Activated CD8-positive, alpha-beta memory T cell treated with anti-CD3 and anti-CD28 coated beads for 36 hours (primary cell): ENCODE data around the gene ZNF837. TPM values are rescaled to one million over a fixed set of nuclear protein-coding genes. Genes with fewer than 3 reads are reported as not detected.

Experiments
- CTCF ChIA-PET: fragments of 350-600 bp; sonication (Branson Sonifier 250); formaldehyde crosslinking; loops from one replicate; lab custom pipeline; 2021; ENCODE audit warnings: antibody characterized with exemption; lab: Charles Lee
- POLR2A ChIA-PET: fragments of 350-600 bp; sonication (Branson Sonifier 250); formaldehyde crosslinking; loops from one replicate; lab custom pipeline; 2021; ENCODE audit warnings: antibody characterized with exemption; lab: Charles Lee
- total RNA-seq, 2 experiments: library from RNA; stranded (reverse); gene quantifications; one replicate each; pipeline ENCODE4 v1.2.3, GENCODE V29; 2021

ZNF837 gene
- total RNA-seq, 2 experiments from 2014 or later = 1.7 to 1.9 TPM

- POLR2A ChIA-PET = interaction anchor here (0.6 to 1.3 kb wide), 4 partner anchors 8 to 74 kb away, joined by 3 read pairs; no protein-coding TSS in a partner anchor
- CTCF ChIA-PET = no interaction called here
Measured at GRCh38 chr19:58355908-58356765, 24.7 kb downstream of the ZNF837 start.

- ChIA-PET CTCF (no interaction called here), POLR2A (interaction anchor here (1.3 kb wide), 1 partner anchor 8 kb away, joined by 3 read pairs; no protein-coding TSS in a partner anchor)
Measured at GRCh38 chr19:58355215-58355796, 25.5 kb downstream of the ZNF837 start.

- ChIA-PET POLR2A (no interaction called here), CTCF (no interaction called here)
Measured at GRCh38 chr19:58354478-58355030, 26.3 kb downstream of the ZNF837 start.

GRCh38 chr19:58353717-58354477 is 26.9 kb downstream of the ZNF837 start:
- POLR2A ChIA-PET = no interaction called here
- CTCF ChIA-PET = no interaction called here

GRCh38 chr19:58352760-58353671 is 27.8 kb downstream of the ZNF837 start, which contains the start of gene A1BG:
Gene A1BG (minus strand): TSS chr19:58353492. CDS start chr19:58353437, 55 bp downstream.
- ChIA-PET CTCF (no interaction called here), POLR2A (interaction anchor here (0.6 kb wide), 1 partner anchor 436 kb away, joined by 4 read pairs; no protein-coding TSS in a partner anchor)

GRCh38 chr19:58351990-58352755 is 28.7 kb downstream of the ZNF837 start:
- CTCF ChIA-PET = interaction anchor here (0.6 to 0.7 kb wide), 2 partner anchors 11 kb away, joined by 3 to 4 read pairs; partner anchors contain the start of gene ZNF497
- POLR2A ChIA-PET = interaction anchor here (0.6 kb wide), 1 partner anchor 435 kb away, joined by 4 read pairs; no protein-coding TSS in a partner anchor

- ChIA-PET POLR2A (no interaction called here), CTCF (interaction anchor here (0.7 kb wide), 1 partner anchor 11 kb away, joined by 3 read pairs; the partner anchor contains the start of gene ZNF497)
Measured at GRCh38 chr19:58351558-58351878, 29.3 kb downstream of the ZNF837 start.

GRCh38 chr19:58350871-58351557 is 29.8 kb downstream of the ZNF837 start:
- ChIA-PET CTCF (no interaction called here), POLR2A (no interaction called here)

- POLR2A ChIA-PET = no interaction called here
- CTCF ChIA-PET = no interaction called here
Measured at GRCh38 chr19:58350001-58350861, 30.6 kb downstream of the ZNF837 start.

- ChIA-PET POLR2A (no interaction called here), CTCF (no interaction called here)
Measured at GRCh38 chr19:58349590-58349989, 31.2 kb downstream of the ZNF837 start.

GRCh38 chr19:58348080-58348479 is 32.8 kb downstream of the ZNF837 start:
- ChIA-PET POLR2A (interaction anchor here (0.8 to 2.0 kb wide), 6 partner anchors 9 to 165 kb away, joined by 3 to 12 read pairs (median 4); partner anchors contain the start of genes ZNF274, ZNF497 and ZNF837), CTCF (interaction anchor here (0.8 to 1.2 kb wide), 3 partner anchors 9 to 15 kb away, joined by 3 to 4 read pairs (median 4); no protein-coding TSS in a partner anchor)

- ChIA-PET POLR2A (interaction anchor here (0.6 to 2.0 kb wide), 10 partner anchors 8 to 166 kb away, joined by 3 to 12 read pairs (median 3); partner anchors contain the start of genes RPS5, ZNF274, ZNF497 and ZNF8), CTCF (interaction anchor here (0.6 to 1.7 kb wide), 7 partner anchors 15 to 128 kb away, joined by 3 to 4 read pairs (median 3); no protein-coding TSS in a partner anchor)
Measured at GRCh38 chr19:58346961-58347929, 33.6 kb downstream of the ZNF837 start.

GRCh38 chr19:58345558-58345957 is 35.3 kb downstream of the ZNF837 start:
- ChIA-PET CTCF (interaction anchor here (0.7 to 1.7 kb wide), 2 partner anchors 12 to 126 kb away, joined by 3 to 4 read pairs; no protein-coding TSS in a partner anchor), POLR2A (no interaction called here)

- CTCF ChIA-PET = no interaction called here
- POLR2A ChIA-PET = no interaction called here
Measured at GRCh38 chr19:58338825-58339558, 41.8 kb downstream of the ZNF837 start.
